Stimulated activated CD8-positive, alpha-beta memory T cell treated with anti-CD3 and anti-CD28 coated beads, Interleukin-12 subunit alpha, Interleukin-12 subunit beta, amount 100 ng/mL, for 24 hours (primary cell): ENCODE data around the gene RSRC2.
A peak's percentile ranks its signal among the peaks of the same experiment; 100 is the strongest.
"Not testable (repeated sequence)": the region's sequence is repeated elsewhere in the genome, so short reads cannot be mapped to it uniquely, and the experiment has no call there.

ENCODE experiments used
- DNase-seq: peaks from one replicate; pipeline ENCODE4 v3.0.0-alpha.2; 2020; ENCODE audit errors: extremely low read depth

RSRC2 gene

GRCh38 chr12:122518908-122519307 lies 7.8 kb downstream of the RSRC2 start:
- no peak for DNase-seq

- no peak for DNase-seq
Measured at GRCh38 chr12:122517877-122518276, 8.9 kb downstream of the RSRC2 start.

GRCh38 chr12:122516544-122517361 lies 10.0 kb downstream of the RSRC2 start:
- no peak for DNase-seq

GRCh38 chr12:122515275-122515674 lies 11.5 kb downstream of the RSRC2 start:
- DNase-seq = no peak

- no peak for DNase-seq
Measured at GRCh38 chr12:122513660-122514059, 13.1 kb downstream of the RSRC2 start.

- not testable (repeated sequence) for DNase-seq
Measured at GRCh38 chr12:122513028-122513427, 13.7 kb downstream of the RSRC2 start.

- no peak for DNase-seq
Measured at GRCh38 chr12:122508163-122508562, 18.6 kb downstream of the RSRC2 start.

- DNase-seq = no peak
Measured at GRCh38 chr12:122506393-122506938, 20.3 kb downstream of the RSRC2 start.

GRCh38 chr12:122505419-122506051 lies 21.2 kb downstream of the RSRC2 start:
- DNase-seq = no peak

GRCh38 chr12:122503783-122504590 lies 22.7 kb downstream of the RSRC2 start:
- no peak for DNase-seq

- DNase-seq = no peak
Measured at GRCh38 chr12:122503147-122503751, 23.5 kb downstream of the RSRC2 start.

GRCh38 chr12:122501489-122501989 lies 25.2 kb downstream of the RSRC2 start:
- no peak for DNase-seq

GRCh38 chr12:122500685-122501488 lies 25.8 kb downstream of the RSRC2 start, which contains the start of gene ZCCHC8:
Gene ZCCHC8, minus strand, starts transcription at chr12:122500932. Its CDS starts 92 bp downstream, at chr12:122500840.
- DNase-seq = peak; percentile 90

GRCh38 chr12:122499991-122500684 lies 26.6 kb downstream of the RSRC2 start:
- no peak for DNase-seq

- no peak for DNase-seq
Measured at GRCh38 chr12:122495258-122495657, 31.5 kb downstream of the RSRC2 start.

GRCh38 chr12:122493222-122493621 lies 33.5 kb downstream of the RSRC2 start:
- not testable (repeated sequence) for DNase-seq

- no peak for DNase-seq
Measured at GRCh38 chr12:122491991-122492390, 34.7 kb downstream of the RSRC2 start.

- DNase-seq = no peak
Measured at GRCh38 chr12:122489038-122489437, 37.7 kb downstream of the RSRC2 start.

GRCh38 chr12:122487807-122488206 lies 38.9 kb downstream of the RSRC2 start:
- not testable (repeated sequence) for DNase-seq
